GM12878 (cell line): ENCODE measurements around the gene CCDC117. TPM values are rescaled to one million over a fixed set of nuclear protein-coding genes. Genes with fewer than 3 reads are reported as not detected.

Source experiments
- BCLAF1 ChIP-seq: fragments of 450-650 bp; IDR thresholded peaks from 2 replicates; pipeline ENCODE4 v1.6.1; 2017; ENCODE audit warnings: antibody characterized with exemption, mild to moderate bottlenecking, moderate library complexity
- CHD2 ChIP-seq: IDR thresholded peaks from 2 replicates; pipeline ENCODE4 v1.6.1; 2011; ENCODE audit warnings: low read depth, low read length, improper control_type of control experiment, borderline replicate concordance
- EP300 ChIP-seq, 2 experiments: fragments of 150-350 bp in 1 of 2; IDR thresholded peaks; 2 replicates each; pipeline ENCODE4 v1.6.1; 2011 to 2012; ENCODE audit warnings: low read depth in 2 of 2, low read length in 2 of 2, borderline replicate concordance in 1 of 2, improper control_type of control experiment in 1 of 2, inconsistent platforms in 1 of 2; ENCODE audit not compliant: control insufficient read depth in 1 of 2
- ETV6 ChIP-seq, 2 experiments: fragments of 450-650 bp in 1 of 2; IDR thresholded peaks in 1 of 2; conservative IDR thresholded peaks in 1 of 2; 2 replicates each; pipeline ENCODE4 v1.6.1; 2014; ENCODE audit warnings: antibody characterized with exemption in 1 of 2, borderline replicate concordance in 1 of 2, low read depth in 1 of 2, mild to moderate bottlenecking in 1 of 2, moderate library complexity in 1 of 2
- FOXM1 ChIP-seq: IDR thresholded peaks from 2 replicates; pipeline ENCODE4 v1.6.1; 2012; ENCODE audit warnings: low read depth, mild to moderate bottlenecking, inconsistent platforms, low read length, moderate library complexity
- IKZF2 ChIP-seq, 2 experiments: fragments of 450-650 bp; IDR thresholded peaks; 2 replicates each; pipeline ENCODE4 v1.6.1; 2017; ENCODE audit warnings: mild to moderate bottlenecking in 2 of 2, moderate library complexity in 2 of 2
- LARP7 ChIP-seq: fragments of 450-650 bp; IDR thresholded peaks from 2 replicates; pipeline ENCODE4 v1.6.1; 2017; ENCODE audit warnings: mild to moderate bottlenecking
- MEF2B ChIP-seq: fragments of 450-650 bp; IDR thresholded peaks from 2 replicates; pipeline ENCODE4 v1.6.1; 2018; ENCODE audit warnings: mild to moderate bottlenecking, moderate library complexity; ENCODE audit not compliant: partially characterized antibody, poor library complexity, severe bottlenecking
- POLR2A ChIP-seq: IDR thresholded peaks from 2 replicates; pipeline ENCODE4 v1.6.1; 2011; ENCODE audit warnings: low read depth, mild to moderate bottlenecking, low read length
- RELA ChIP-seq: fragments of 450-650 bp; IDR thresholded peaks from 2 replicates; pipeline ENCODE4 v1.8.0; 2014; ENCODE audit warnings: borderline replicate concordance; ENCODE audit not compliant: partially characterized antibody
- SMAD1 ChIP-seq: fragments of 450-650 bp; IDR thresholded peaks from 2 replicates; pipeline ENCODE4 v1.6.1; 2018; ENCODE audit warnings: mild to moderate bottlenecking, low read depth; ENCODE audit not compliant: partially characterized antibody
- SMC3 ChIP-seq: IDR thresholded peaks from 2 replicates; pipeline ENCODE4 v1.6.1; 2011; ENCODE audit warnings: low read length, improper control_type of control experiment, borderline replicate concordance
- SP1 ChIP-seq: IDR thresholded peaks from one replicate; pipeline ENCODE4 v1.6.1; 2011; ENCODE audit warnings: low read depth, low read length
- STAT1 ChIP-seq: fragments of 450-650 bp; conservative IDR thresholded peaks from 2 replicates; pipeline ENCODE4 v1.6.1; 2014; ENCODE audit warnings: antibody characterized with exemption, mild to moderate bottlenecking
- STAT3 ChIP-seq: IDR thresholded peaks from 2 replicates; pipeline ENCODE4 v1.6.1; 2011; ENCODE audit warnings: low read depth, low read length, improper control_type of control experiment
- TCF7 ChIP-seq: IDR thresholded peaks from 2 replicates; pipeline ENCODE4 v1.6.1; 2014; ENCODE audit warnings: antibody characterized with exemption, borderline replicate concordance
- ZBTB4 ChIP-seq: fragments of 450-650 bp; formaldehyde crosslinking; IDR thresholded peaks from 2 replicates; pipeline ENCODE4 v1.4.0; 2022; ENCODE audit warnings: mild to moderate bottlenecking, moderate library complexity
- polyA plus RNA-seq, 11 experiments: library from polyadenylated mRNA; depleted of rRNA in 4 of 11; unstranded in 6 of 11; stranded (reverse) in 5 of 11; fragments of >200 nt; fragmentation: Nextera tagmentation in 4 of 11; fragmentation: Illumina TruSeq in 1 of 11; extraction: Ambion mirVana in 4 of 11; extraction: Trizol in 1 of 11; gene quantifications; 1 replicate in 1 of 11; 2 replicates in 10 of 11; pipeline versions ENCODE4 v1.2.1 to v1.2.3, GENCODE V29; 2011 to 2016; ENCODE audit warnings: inconsistent platforms in 2 of 11, missing spikeins in 2 of 11, low read depth in 1 of 11
- total RNA-seq, 4 experiments: library from RNA; depleted of rRNA in 3 of 4; stranded (reverse); fragments of >200 nt in 3 of 4; fragmentation: Illumina TruSeq in 1 of 4; extraction: Trizol in 1 of 4; gene quantifications; 2 replicates each; pipeline versions ENCODE4 v1.2.1 to v1.2.3, GENCODE V29; 2013 to 2021
- TF ChIP-seq, protein P1 (sequence below): IDR thresholded peaks from 2 replicates; pipeline ENCODE4 v1.6.1; 2012; ENCODE audit warnings: low read depth, low read length, improper control_type of control experiment
- TF ChIP-seq, protein P2 (sequence below): fragments of 450-650 bp; IDR thresholded peaks from 2 replicates; pipeline ENCODE4 v1.6.1; 2017; ENCODE audit warnings: mild to moderate bottlenecking, moderate library complexity

CCDC117 gene
- total and polyA plus RNA-seq, 10 of the 15 experiments (the other 5 are each of a cell fraction or from before 2014, with no cell fraction given) = 6.3 to 32.2 (median 20.6) TPM

DNA sequence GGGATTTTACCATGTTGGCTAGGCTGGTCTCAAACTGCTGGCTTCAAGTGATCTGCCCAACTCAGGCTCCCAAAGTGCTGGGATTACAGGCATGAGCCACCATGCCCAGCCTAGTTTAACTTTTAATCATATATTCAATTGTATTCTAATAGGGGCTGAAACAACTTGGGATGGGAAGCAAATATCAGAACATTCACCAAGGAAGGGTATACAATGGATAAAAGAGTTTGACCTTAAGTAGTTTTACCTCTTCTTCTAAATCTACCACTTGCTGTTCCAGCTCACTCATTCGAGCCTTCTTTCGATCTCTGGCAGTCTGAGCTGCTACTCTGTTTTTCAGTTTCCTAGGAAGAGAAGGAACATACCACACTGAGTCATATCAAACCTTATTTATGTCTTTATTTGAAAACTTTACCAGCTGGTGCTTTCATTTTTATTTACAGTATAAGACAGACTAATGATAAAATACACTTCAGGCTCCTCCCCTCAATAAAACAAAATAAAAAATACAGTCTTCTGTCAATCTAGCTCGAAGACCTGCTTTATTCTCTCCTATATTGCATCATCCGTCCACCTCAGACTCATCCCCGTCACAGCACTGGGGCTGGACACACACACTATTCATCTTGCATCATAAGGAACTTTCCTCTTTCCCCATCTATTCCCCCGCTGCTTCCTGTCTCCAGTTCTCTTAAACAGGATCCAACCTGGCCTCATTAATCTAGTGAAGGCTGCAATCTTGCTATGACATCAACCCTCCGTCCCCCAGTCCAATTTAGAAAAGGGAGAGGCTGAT lies 26.5 kb downstream of the CCDC117 start (continued):
- TF ChIP-seq SMAD1 = no peak
- no peak for TF ChIP-seq ZBTB4 (CRISPR knock-in tag)
- no peak for TF ChIP-seq CHD2
- no peak for TF ChIP-seq MEF2B
- no peak for TF ChIP-seq LARP7
- peak in 1 of 2 experiments; percentile 72; a peak in 1 of 4 replicates for TF ChIP-seq ETV6 (conservative IDR thresholded peaks at IDR 0.05 in 1 of 2, IDR thresholded peaks at IDR 0.05 in 1 of 2; ENCODE audit: borderline replicate concordance in 1 of 2, low read depth in 1 of 2)
- no peak for TF ChIP-seq SP1
- TF ChIP-seq, protein P1, sequence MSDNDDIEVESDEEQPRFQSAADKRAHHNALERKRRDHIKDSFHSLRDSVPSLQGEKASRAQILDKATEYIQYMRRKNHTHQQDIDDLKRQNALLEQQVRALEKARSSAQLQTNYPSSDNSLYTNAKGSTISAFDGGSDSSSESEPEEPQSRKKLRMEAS = no peak
- TF ChIP-seq POLR2A = peak; percentile 10; the same call in 1 of the 2 replicates
- TF ChIP-seq STAT3 = no peak
- peak; percentile 52; the same call in 1 of the 2 replicates for TF ChIP-seq TCF7
- TF ChIP-seq IKZF2 (IDR thresholded peaks at IDR 0.05) = peak; percentile 36 to 50
- TF ChIP-seq FOXM1 = peak; percentile 60
- TF ChIP-seq, protein P2, sequence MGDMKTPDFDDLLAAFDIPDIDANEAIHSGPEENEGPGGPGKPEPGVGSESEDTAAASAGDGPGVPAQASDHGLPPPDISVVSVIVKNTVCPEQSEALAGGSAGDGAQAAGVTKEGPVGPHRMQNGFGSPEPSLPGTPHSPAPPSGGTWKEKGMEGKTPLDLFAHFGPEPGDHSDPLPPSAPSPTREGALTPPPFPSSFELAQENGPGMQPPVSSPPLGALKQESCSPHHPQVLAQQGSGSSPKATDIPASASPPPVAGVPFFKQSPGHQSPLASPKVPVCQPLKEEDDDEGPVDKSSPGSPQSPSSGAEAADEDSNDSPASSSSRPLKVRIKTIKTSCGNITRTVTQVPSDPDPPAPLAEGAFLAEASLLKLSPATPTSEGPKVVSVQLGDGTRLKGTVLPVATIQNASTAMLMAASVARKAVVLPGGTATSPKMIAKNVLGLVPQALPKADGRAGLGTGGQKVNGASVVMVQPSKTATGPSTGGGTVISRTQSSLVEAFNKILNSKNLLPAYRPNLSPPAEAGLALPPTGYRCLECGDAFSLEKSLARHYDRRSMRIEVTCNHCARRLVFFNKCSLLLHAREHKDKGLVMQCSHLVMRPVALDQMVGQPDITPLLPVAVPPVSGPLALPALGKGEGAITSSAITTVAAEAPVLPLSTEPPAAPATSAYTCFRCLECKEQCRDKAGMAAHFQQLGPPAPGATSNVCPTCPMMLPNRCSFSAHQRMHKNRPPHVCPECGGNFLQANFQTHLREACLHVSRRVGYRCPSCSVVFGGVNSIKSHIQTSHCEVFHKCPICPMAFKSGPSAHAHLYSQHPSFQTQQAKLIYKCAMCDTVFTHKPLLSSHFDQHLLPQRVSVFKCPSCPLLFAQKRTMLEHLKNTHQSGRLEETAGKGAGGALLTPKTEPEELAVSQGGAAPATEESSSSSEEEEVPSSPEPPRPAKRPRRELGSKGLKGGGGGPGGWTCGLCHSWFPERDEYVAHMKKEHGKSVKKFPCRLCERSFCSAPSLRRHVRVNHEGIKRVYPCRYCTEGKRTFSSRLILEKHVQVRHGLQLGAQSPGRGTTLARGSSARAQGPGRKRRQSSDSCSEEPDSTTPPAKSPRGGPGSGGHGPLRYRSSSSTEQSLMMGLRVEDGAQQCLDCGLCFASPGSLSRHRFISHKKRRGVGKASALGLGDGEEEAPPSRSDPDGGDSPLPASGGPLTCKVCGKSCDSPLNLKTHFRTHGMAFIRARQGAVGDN = no peak
- no peak for TF ChIP-seq BCLAF1
- TF ChIP-seq STAT1 = no peak
- TF ChIP-seq SMC3 = no peak
- no peak for TF ChIP-seq RELA
- TF ChIP-seq EP300 (IDR thresholded peaks at IDR 0.05; ENCODE audit: borderline replicate concordance in 1 of 2, control insufficient read depth in 1 of 2, low read depth in 2 of 2, low read length in 2 of 2) = no peak
